ENCODE measurements around the gene ATP10B. TPM values are rescaled to one million over a fixed set of nuclear protein-coding genes. Genes with fewer than 3 reads are reported as not detected.

Gene ATP10B
- total RNA-seq, 4 donors from 2014 or later = 63.5 to 112 (median 87.7) TPM

GRCh38 chr5:160537116-160537515 lies 314.9 kb downstream of the ATP10B start:
- H3K9me3 ChIP-seq = no peaks in the 10 kb centered on the region
- no peak overlapping the region for H3K27ac ChIP-seq
- no peaks in the 10 kb centered on the region for H3K36me3 ChIP-seq
- DNase-seq = no peak
- no peak for TF ChIP-seq POLR2A (IDR thresholded peaks at IDR 0.05)
- TF ChIP-seq CTCF (IDR thresholded peaks at IDR 0.05) = no peak
- no peaks in the 10 kb centered on the region for H3K4me1 ChIP-seq
- no peak overlapping the region for H3K4me3 ChIP-seq
- H3K27me3 ChIP-seq = no peaks in the 10 kb centered on the region

GRCh38 chr5:160534914-160535313 lies 317.1 kb downstream of the ATP10B start:
- no peak for TF ChIP-seq CTCF (IDR thresholded peaks at IDR 0.05)
- no peak for TF ChIP-seq POLR2A (IDR thresholded peaks at IDR 0.05)
- Histone ChIP-seq H3K27ac (no peak overlapping the region), H3K36me3 (no peaks in the 10 kb centered on the region), H3K27me3 (no peaks in the 10 kb centered on the region), H3K4me1 (no peaks in the 10 kb centered on the region), H3K9me3 (no peaks in the 10 kb centered on the region), H3K4me3 (no peak overlapping the region)
- no peak for DNase-seq

- no peak overlapping the region for H3K4me3 ChIP-seq
- H3K36me3 ChIP-seq = no peaks in the 10 kb centered on the region
- no peak for TF ChIP-seq CTCF (IDR thresholded peaks at IDR 0.05)
- no peak for TF ChIP-seq POLR2A (IDR thresholded peaks at IDR 0.05)
- no peak for DNase-seq
- H3K27me3 ChIP-seq = no peaks in the 10 kb centered on the region
- H3K4me1 ChIP-seq = no peaks in the 10 kb centered on the region
- H3K9me3 ChIP-seq = no peaks in the 10 kb centered on the region
- no peak overlapping the region for H3K27ac ChIP-seq
These were observed 317.9 kb downstream of the ATP10B start for GRCh38 chr5:160534125-160534524.

- no peaks in the 10 kb centered on the region for H3K27me3 ChIP-seq
- H3K4me1 ChIP-seq = no peaks in the 10 kb centered on the region
- no peak overlapping the region for H3K27ac ChIP-seq
- no peak for DNase-seq
- H3K36me3 ChIP-seq = no peaks in the 10 kb centered on the region
- H3K4me3 ChIP-seq = no peak overlapping the region
- H3K9me3 ChIP-seq = no peaks in the 10 kb centered on the region
- TF ChIP-seq CTCF (IDR thresholded peaks at IDR 0.05) (no peak), POLR2A (IDR thresholded peaks at IDR 0.05) (no peak)
These were observed 326.3 kb downstream of the ATP10B start for GRCh38 chr5:160525471-160526261.

GRCh38 chr5:160524827-160525226 lies 327.2 kb downstream of the ATP10B start:
- TF ChIP-seq POLR2A (IDR thresholded peaks at IDR 0.05) = no peak
- no peak for TF ChIP-seq CTCF (IDR thresholded peaks at IDR 0.05)
- no peak overlapping the region for H3K4me3 ChIP-seq
- no peaks in the 10 kb centered on the region for H3K9me3 ChIP-seq
- no peaks in the 10 kb centered on the region for H3K27me3 ChIP-seq
- H3K27ac ChIP-seq = no peak overlapping the region
- no peak for DNase-seq
- no peaks in the 10 kb centered on the region for H3K36me3 ChIP-seq
- H3K4me1 ChIP-seq = no peaks in the 10 kb centered on the region

Measured in Peyer's patch (tissue), 4 donors.